Liver (tissue), 9 donors: ENCODE data around the gene ABHD16B. TPM values are rescaled to one million over a fixed set of nuclear protein-coding genes. Genes with fewer than 3 reads are reported as not detected.

ENCODE experiments used
- DNase-seq: peaks from one replicate; pipeline ENCODE4 v3.0.0-alpha.2; 2017; ENCODE audit warnings: low spot score
- H3K27ac ChIP-seq, 2 donors: one replicate each; pipeline ENCODE4 v1.7.0; 2013; ENCODE audit warnings: inconsistent platforms in 2 of 2, low read length in 2 of 2, control low read depth in 1 of 2, low read depth in 1 of 2, mild to moderate bottlenecking in 1 of 2
- H3K27me3 ChIP-seq, 4 donors: one replicate each; pipeline versions ENCODE4 v1.6.1 to v1.7.0; 2013; ENCODE audit warnings: low read length in 3 of 4, inconsistent platforms in 1 of 4, mild to moderate bottlenecking in 1 of 4, moderate library complexity in 1 of 4; ENCODE audit not compliant: control insufficient read depth in 4 of 4, insufficient read depth in 4 of 4
- H3K36me3 ChIP-seq, 4 donors: one replicate each; pipeline versions ENCODE4 v1.6.1 to v1.7.0; 2013; ENCODE audit warnings: low read length in 3 of 4, mild to moderate bottlenecking in 3 of 4, low read depth in 1 of 4, moderate library complexity in 1 of 4; ENCODE audit not compliant: control insufficient read depth in 4 of 4, insufficient read depth in 3 of 4
- H3K4me1 ChIP-seq, 4 donors: one replicate each; pipeline versions ENCODE4 v1.6.1 to v1.7.0; 2013; ENCODE audit warnings: low read length in 3 of 4, mild to moderate bottlenecking in 3 of 4, moderate library complexity in 1 of 4; ENCODE audit not compliant: control insufficient read depth in 4 of 4, insufficient read depth in 4 of 4
- H3K4me3 ChIP-seq, 3 donors: one replicate each; pipeline versions ENCODE4 v1.6.1 to v1.7.0; 2013; ENCODE audit warnings: low read length in 3 of 3, control low read depth in 1 of 3, low read depth in 1 of 3, mild to moderate bottlenecking in 1 of 3
- H3K9ac ChIP-seq, 2 donors: one replicate each; pipeline ENCODE4 v1.7.0; 2013; ENCODE audit warnings: low read length in 2 of 2, mild to moderate bottlenecking in 2 of 2, moderate library complexity in 2 of 2, control low read depth in 1 of 2, low read depth in 1 of 2
- H3K9me3 ChIP-seq, 4 donors: one replicate each; pipeline versions ENCODE4 v1.6.1 to v1.7.0; 2013; ENCODE audit warnings: low read length in 3 of 4; ENCODE audit not compliant: control insufficient read depth in 4 of 4
- ATF3 ChIP-seq: IDR thresholded peaks from 2 replicates; pipeline ENCODE4 v1.6.1; 2016; ENCODE audit warnings: antibody characterized with exemption
- CTCF ChIP-seq: fragments of 150-350 bp; IDR thresholded peaks from 2 replicates; pipeline ENCODE4 v1.5.1; 2017; ENCODE audit warnings: improper control_type of control experiment, low read depth, low read length; ENCODE audit not compliant: missing input control
- EGR1 ChIP-seq, 2 donors: IDR thresholded peaks; 2 replicates each; pipeline ENCODE4 v1.6.1; 2016 to 2018; ENCODE audit warnings: antibody characterized with exemption in 2 of 2, low read depth in 2 of 2
- FOXA1 ChIP-seq: IDR thresholded peaks from 2 replicates; pipeline ENCODE4 v1.6.1; 2016; ENCODE audit warnings: antibody characterized with exemption
- GABPA ChIP-seq, 2 donors: IDR thresholded peaks in 1 of 2; conservative IDR thresholded peaks in 1 of 2; 2 replicates each; pipeline ENCODE4 v1.6.1; 2016; ENCODE audit warnings: antibody characterized with exemption in 2 of 2, mild to moderate bottlenecking in 1 of 2, moderate library complexity in 1 of 2
- HNF4A ChIP-seq, 2 donors: conservative IDR thresholded peaks; 2 replicates each; pipeline ENCODE4 v1.6.1; 2016; ENCODE audit warnings: antibody characterized with exemption in 2 of 2, mild to moderate bottlenecking in 2 of 2
- HNF4G ChIP-seq: IDR thresholded peaks from 2 replicates; pipeline ENCODE4 v1.6.1; 2016; ENCODE audit warnings: antibody characterized with exemption
- JUND ChIP-seq, 2 donors: IDR thresholded peaks; 2 replicates each; pipeline ENCODE4 v1.6.1; 2016; ENCODE audit warnings: antibody characterized with exemption in 2 of 2
- MAX ChIP-seq: IDR thresholded peaks from 2 replicates; pipeline ENCODE4 v1.6.1; 2016; ENCODE audit warnings: antibody characterized with exemption
- NR2F2 ChIP-seq: IDR thresholded peaks from 2 replicates; pipeline ENCODE4 v1.6.1; 2016; ENCODE audit warnings: antibody characterized with exemption
- RAD21 ChIP-seq, 2 donors: IDR thresholded peaks; 2 replicates each; pipeline ENCODE4 v1.6.1; 2016; ENCODE audit warnings: antibody characterized with exemption in 2 of 2, mild to moderate bottlenecking in 2 of 2
- RXRA ChIP-seq, 2 donors: IDR thresholded peaks; 2 replicates each; pipeline ENCODE4 v1.6.1; 2017 to 2018; ENCODE audit warnings: antibody characterized with exemption in 2 of 2, mild to moderate bottlenecking in 1 of 2
- SP1 ChIP-seq: IDR thresholded peaks from 2 replicates; pipeline ENCODE4 v1.6.1; 2018; ENCODE audit warnings: antibody characterized with exemption, mild to moderate bottlenecking
- TAF1 ChIP-seq: conservative IDR thresholded peaks from 2 replicates; pipeline ENCODE4 v1.6.1; 2016; ENCODE audit warnings: antibody characterized with exemption, mild to moderate bottlenecking
- YY1 ChIP-seq: IDR thresholded peaks from 2 replicates; pipeline ENCODE4 v1.6.1; 2016; ENCODE audit warnings: antibody characterized with exemption, mild to moderate bottlenecking
- ZBTB33 ChIP-seq: IDR thresholded peaks from 2 replicates; pipeline ENCODE4 v1.6.1; 2016; ENCODE audit warnings: antibody characterized with exemption
- WGBS: extraction: QIAGEN DNeasy Blood & Tissue Kit; methylation state at CpG from one replicate; pipeline ENCODE4 v1.1.7; 2013; 5-methylcytosine and 5-hydroxymethylcytosine counted together
- polyA plus RNA-seq, 2 donors: library from polyadenylated mRNA; stranded (reverse) in 1 of 2; unstranded in 1 of 2; fragments of 200-250 nt in 1 of 2; fragments of >200 nt in 1 of 2; fragmentation: Nextera tagmentation in 1 of 2; extraction: Ambion mirVana in 1 of 2; gene quantifications; one replicate each; pipeline versions ENCODE4 v1.2.1 to v1.2.3, GENCODE V29; 2013 to 2015
- total RNA-seq, 2 donors: library from RNA; depleted of rRNA; stranded (reverse); fragments of >200 nt; gene quantifications; one replicate each; pipeline ENCODE4 v1.2.3, GENCODE V29; 2014
- donor health status: healthy.
- donor health status: healthy.
- donor health status: healthy.
- donor health status: healthy.
- donor health status: healthy.

ABHD16B gene
- total and polyA plus RNA-seq, 4 donors: 0.10 TPM; not detected in 3

- H3K9ac ChIP-seq: no peak overlapping the region
- no peak for DNase-seq
- no peak overlapping the region for H3K27ac ChIP-seq
- 91% methylated on average over 14 of the region's 14 CpGs for WGBS
- TF ChIP-seq SP1: no peak
- TF ChIP-seq EGR1 (IDR thresholded peaks at IDR 0.05; ENCODE audit: low read depth in 2 of 2): no peak
- TF ChIP-seq RAD21 (IDR thresholded peaks at IDR 0.05): no peak
- TF ChIP-seq HNF4A (conservative IDR thresholded peaks at IDR 0.05): no peak
- no peak for TF ChIP-seq YY1
- no peak for TF ChIP-seq MAX
- no peak for TF ChIP-seq CTCF
- no peak for TF ChIP-seq FOXA1
- TF ChIP-seq TAF1: no peak
- no peak for TF ChIP-seq HNF4G
- no peak for TF ChIP-seq NR2F2
- TF ChIP-seq JUND (IDR thresholded peaks at IDR 0.05): no peak
- peaks cover 0 to 6% (median 0%) of the 10 kb centered on the region in 4 donors for H3K4me1 ChIP-seq
- no peak overlapping the region for H3K4me3 ChIP-seq
- no peaks in the 10 kb centered on the region for H3K36me3 ChIP-seq
- no peaks in the 10 kb centered on the region for H3K9me3 ChIP-seq
- H3K27me3 ChIP-seq: no peaks in the 10 kb centered on the region
These were observed 45.6 kb upstream of the ABHD16B start for GRCh38 chr20:63815615-63816253.

- Histone ChIP-seq H3K9me3 (no peaks in the 10 kb centered on the region), H3K27ac (no peak overlapping the region), H3K4me1 (peaks cover 0 to 6% (median 0%) of the 10 kb centered on the region in 4 donors), H3K27me3 (no peaks in the 10 kb centered on the region), H3K36me3 (no peaks in the 10 kb centered on the region), H3K9ac (no peak overlapping the region), H3K4me3 (no peak overlapping the region)
- no peak for DNase-seq
- no peak for TF ChIP-seq TAF1
- TF ChIP-seq ZBTB33: no peak
- no peak for TF ChIP-seq EGR1 (IDR thresholded peaks at IDR 0.05; ENCODE audit: low read depth in 2 of 2)
- no peak for TF ChIP-seq HNF4A (conservative IDR thresholded peaks at IDR 0.05)
- peak in 1 of 2 donors; percentile 52 for TF ChIP-seq RAD21 (IDR thresholded peaks at IDR 0.05)
- peak; percentile 23 for TF ChIP-seq CTCF
- TF ChIP-seq GABPA (IDR thresholded peaks at IDR 0.05 in 1 of 2, conservative IDR thresholded peaks at IDR 0.05 in 1 of 2): no peak
- TF ChIP-seq YY1: no peak
- no peak for TF ChIP-seq FOXA1
- TF ChIP-seq RXRA (IDR thresholded peaks at IDR 0.05): no peak
- TF ChIP-seq ATF3: no peak
- TF ChIP-seq HNF4G: no peak
- TF ChIP-seq NR2F2: no peak
- WGBS: 68% methylated on average over 24 of the region's 24 CpGs
These were observed 41.9 kb upstream of the ABHD16B start for GRCh38 chr20:63819224-63819921.
